ENCODE results near the gene DUSP9.

DUSP9 gene

GRCh38 chrX:153611298-153612095 lies 35.5 kb upstream of the DUSP9 start:
- no peak for TF ChIP-seq FOXP2 (optimal IDR thresholded peaks at IDR 0.05; ENCODE audit: borderline replicate concordance, extremely low read depth, extremely low read length, insufficient read depth)
- no peak for TF ChIP-seq POLR2AphosphoS5 (IDR thresholded peaks at IDR 0.05; ENCODE audit: low read depth, low read length)
- TF ChIP-seq REST (IDR thresholded peaks at IDR 0.05; ENCODE audit: insufficient read depth in 1 of 2, low read depth in 2 of 2, low read length in 2 of 2) = no peak
- no peak for TF ChIP-seq TAF1 (IDR thresholded peaks at IDR 0.05; ENCODE audit: borderline replicate concordance, insufficient read depth, low read length)

- no peak for TF ChIP-seq REST (IDR thresholded peaks at IDR 0.05; ENCODE audit: insufficient read depth in 1 of 2, low read depth in 2 of 2, low read length in 2 of 2)
- TF ChIP-seq TAF1 (IDR thresholded peaks at IDR 0.05; ENCODE audit: borderline replicate concordance, insufficient read depth, low read length) = no peak
- no peak for TF ChIP-seq SIN3A (IDR thresholded peaks at IDR 0.05; ENCODE audit: borderline replicate concordance, insufficient read depth, low read length)
- no peak for TF ChIP-seq FOXP2 (optimal IDR thresholded peaks at IDR 0.05; ENCODE audit: borderline replicate concordance, extremely low read depth, extremely low read length, insufficient read depth)
- TF ChIP-seq POLR2AphosphoS5 (IDR thresholded peaks at IDR 0.05; ENCODE audit: low read depth, low read length) = no peak
Measured at GRCh38 chrX:153612413-153612812, 34.6 kb upstream of the DUSP9 start.

- TF ChIP-seq SIN3A (IDR thresholded peaks at IDR 0.05; ENCODE audit: borderline replicate concordance, insufficient read depth, low read length) (no peak), REST (IDR thresholded peaks at IDR 0.05; ENCODE audit: insufficient read depth in 1 of 2, low read depth in 2 of 2, low read length in 2 of 2) (no peak), POLR2AphosphoS5 (IDR thresholded peaks at IDR 0.05; ENCODE audit: low read depth, low read length) (no peak), FOXP2 (optimal IDR thresholded peaks at IDR 0.05; ENCODE audit: borderline replicate concordance, extremely low read depth, extremely low read length, insufficient read depth) (no peak), TAF1 (IDR thresholded peaks at IDR 0.05; ENCODE audit: borderline replicate concordance, insufficient read depth, low read length) (no peak)
Measured at GRCh38 chrX:153614818-153615217, 32.2 kb upstream of the DUSP9 start.

- no peak for TF ChIP-seq POLR2AphosphoS5 (IDR thresholded peaks at IDR 0.05; ENCODE audit: low read depth, low read length)
- no peak for TF ChIP-seq SIN3A (IDR thresholded peaks at IDR 0.05; ENCODE audit: borderline replicate concordance, insufficient read depth, low read length)
- no peak for TF ChIP-seq TAF1 (IDR thresholded peaks at IDR 0.05; ENCODE audit: borderline replicate concordance, insufficient read depth, low read length)
- TF ChIP-seq REST (IDR thresholded peaks at IDR 0.05; ENCODE audit: insufficient read depth in 1 of 2, low read depth in 2 of 2, low read length in 2 of 2) = no peak
- no peak for TF ChIP-seq FOXP2 (optimal IDR thresholded peaks at IDR 0.05; ENCODE audit: borderline replicate concordance, extremely low read depth, extremely low read length, insufficient read depth)
Measured at GRCh38 chrX:153620576-153620975, 26.4 kb upstream of the DUSP9 start.
